GM12892 (cell line): ENCODE results near the gene TUT7.

Experiments
- POLR2A ChIP-seq: IDR thresholded peaks from 2 replicates; pipeline ENCODE4 v1.6.1; 2011; ENCODE audit warnings: low read depth, low read length, control low read depth
- POLR2AphosphoS5 ChIP-seq: IDR thresholded peaks from 2 replicates; pipeline ENCODE4 v1.6.1; 2011; ENCODE audit warnings: low read depth, low read length, control low read depth

GRCh38 chr9:86253577-86253976 lies 100.6 kb downstream of the TUT7 start:
- TF ChIP-seq POLR2A (no peak), POLR2AphosphoS5 (no peak)
